Peyer's patch (tissue), 4 donors: ENCODE results near the gene PLPP7. TPM values are rescaled to one million over a fixed set of nuclear protein-coding genes. Genes with fewer than 3 reads are reported as not detected.

ENCODE experiments used
- DNase-seq, 3 donors: peaks; one replicate each; pipeline ENCODE4 v3.0.0-alpha.2; 2017 to 2019
- H3K27ac ChIP-seq, 4 donors: fragments of 200-600 bp; sonication (generic); one replicate each; pipeline ENCODE4 v1.5.1; 2016 to 2019
- H3K27me3 ChIP-seq, 2 donors: fragments of 200-600 bp; sonication (generic); one replicate each; pipeline ENCODE4 v1.5.1; 2019
- H3K36me3 ChIP-seq, 3 donors: fragments of 200-600 bp; sonication (generic); one replicate each; pipeline ENCODE4 v1.5.1; 2016 to 2019
- H3K4me1 ChIP-seq, 4 donors: fragments of 200-600 bp; sonication (generic); one replicate each; pipeline ENCODE4 v1.5.1; 2016 to 2019
- H3K4me3 ChIP-seq, 4 donors: fragments of 200-600 bp; sonication (generic); 1 replicate in 3 of 4; 2 replicates in 1 of 4; pipeline ENCODE4 v1.5.1; 2016 to 2019; ENCODE audit warnings: mild to moderate bottlenecking in 1 of 4
- H3K9me3 ChIP-seq, 4 donors: fragments of 200-600 bp; sonication (generic); one replicate each; pipeline ENCODE4 v1.5.1; 2016 to 2019; ENCODE audit warnings: mild to moderate bottlenecking in 1 of 4
- CTCF ChIP-seq, 6 experiments: fragments of 450-650 bp in 4 of 6; fragments of 200-600 bp in 2 of 6; sonication (generic) in 1 of 6; IDR thresholded peaks; one replicate each; pipeline ENCODE4 v1.5.1; 2017 to 2019; ENCODE audit warnings: antibody characterized with exemption in 6 of 6, mild to moderate bottlenecking in 3 of 6, moderate library complexity in 1 of 6
- POLR2A ChIP-seq, 2 donors: fragments of 450-650 bp; IDR thresholded peaks; one replicate each; pipeline ENCODE4 v1.5.1; 2017; ENCODE audit warnings: antibody characterized with exemption in 2 of 2, mild to moderate bottlenecking in 2 of 2, moderate library complexity in 2 of 2
- total RNA-seq, 4 donors: library from RNA; depleted of rRNA; stranded (reverse); fragments of >200 nt; gene quantifications; one replicate each; pipeline ENCODE4 v1.1.0, GENCODE V29; 2016

The PLPP7 gene
- total RNA-seq, 4 donors from 2014 or later = 1.3 to 3.3 (median 2.4) TPM

GRCh38 chr9:131253891-131254491 lies 35.5 kb upstream of the PLPP7 start:
- peak in 2 of 3 donors; percentile 47 to 69 for DNase-seq
- peaks cover 0 to 41% (median 17%) of the 10 kb centered on the region in 4 donors for H3K4me1 ChIP-seq
- no peak overlapping the region for H3K4me3 ChIP-seq
- H3K9me3 ChIP-seq = no peaks in the 10 kb centered on the region
- H3K27ac ChIP-seq = peak overlapping the region in 3 of 4 donors; percentile 45 to 92 (median 74)
- H3K27me3 ChIP-seq = no peaks in the 10 kb centered on the region
- TF ChIP-seq CTCF (IDR thresholded peaks at IDR 0.05) (no peak), POLR2A (IDR thresholded peaks at IDR 0.05) (no peak)
- no peaks in the 10 kb centered on the region for H3K36me3 ChIP-seq

GRCh38 chr9:131254626-131255025 lies 34.9 kb upstream of the PLPP7 start:
- H3K27ac ChIP-seq = peak overlapping the region; percentile 46 to 92 (median 74)
- no peak for DNase-seq
- no peaks in the 10 kb centered on the region for H3K27me3 ChIP-seq
- no peaks in the 10 kb centered on the region for H3K36me3 ChIP-seq
- peaks cover 0 to 41% (median 17%) of the 10 kb centered on the region in 4 donors for H3K4me1 ChIP-seq
- H3K4me3 ChIP-seq = no peak overlapping the region
- no peak for TF ChIP-seq CTCF (IDR thresholded peaks at IDR 0.05)
- no peak for TF ChIP-seq POLR2A (IDR thresholded peaks at IDR 0.05)
- H3K9me3 ChIP-seq = no peaks in the 10 kb centered on the region

- DNase-seq = no peak
- Histone ChIP-seq H3K4me3 (peak overlapping the region; percentile 22 to 50 (median 32)), H3K4me1 (peaks cover 0 to 41% (median 17%) of the 10 kb centered on the region in 4 donors), H3K9me3 (no peaks in the 10 kb centered on the region), H3K27me3 (no peaks in the 10 kb centered on the region), H3K36me3 (peaks cover 0 to 11% (median 0%) of the 10 kb centered on the region in 3 donors), H3K27ac (peak overlapping the region; percentile 73 to 92 (median 80))
- TF ChIP-seq POLR2A (IDR thresholded peaks at IDR 0.05) (no peak), CTCF (IDR thresholded peaks at IDR 0.05) (no peak)
Measured at GRCh38 chr9:131255676-131256197, 33.8 kb upstream of the PLPP7 start.

- H3K36me3 ChIP-seq = peaks cover 0 to 14% (median 0%) of the 10 kb centered on the region in 3 donors
- no peaks in the 10 kb centered on the region for H3K9me3 ChIP-seq
- H3K27me3 ChIP-seq = no peaks in the 10 kb centered on the region
- no peak overlapping the region for H3K4me3 ChIP-seq
- H3K4me1 ChIP-seq = peaks cover 0 to 31% (median 17%) of the 10 kb centered on the region in 4 donors
- H3K27ac ChIP-seq = peak overlapping the region; percentile 2 to 92 (median 74)
- no peak for DNase-seq
- TF ChIP-seq POLR2A (IDR thresholded peaks at IDR 0.05) = no peak
- no peak for TF ChIP-seq CTCF (IDR thresholded peaks at IDR 0.05)
Measured at GRCh38 chr9:131257266-131258025, 32.1 kb upstream of the PLPP7 start.

GRCh38 chr9:131258186-131258585 lies 31.3 kb upstream of the PLPP7 start:
- no peak overlapping the region for H3K4me3 ChIP-seq
- H3K9me3 ChIP-seq = no peaks in the 10 kb centered on the region
- H3K36me3 ChIP-seq = peaks cover 0 to 14% (median 0%) of the 10 kb centered on the region in 3 donors
- no peak overlapping the region for H3K27ac ChIP-seq
- DNase-seq = no peak
- H3K27me3 ChIP-seq = no peaks in the 10 kb centered on the region
- TF ChIP-seq CTCF (IDR thresholded peaks at IDR 0.05) (no peak), POLR2A (IDR thresholded peaks at IDR 0.05) (no peak)
- H3K4me1 ChIP-seq = peaks cover 0 to 27% (median 16%) of the 10 kb centered on the region in 4 donors
